IMR-90 (cell line): ENCODE data around the gene SIGLEC7. TPM values are rescaled to one million over a fixed set of nuclear protein-coding genes. Genes with fewer than 3 reads are reported as not detected.

ENCODE experiments used
- ATAC-seq: fragments of 200-7000 bp; cut with Tn5 transposase; 2 replicates; pipeline ENCODE4 v1.9.1; 2020; ENCODE audit warnings: low read depth, mild to moderate bottlenecking, moderate library complexity
- BruUV-seq: library from RNA; stranded (reverse); fragments of 400-500 nt; replicated peaks from 2 replicates; lab custom pipeline; 2021; lab: Mats Ljungman, UMichigan
- CTCF ChIA-PET: fragments of 300-600 bp; formaldehyde crosslinking; extraction: SDS; loops from one replicate; lab custom pipeline; 2021; ENCODE audit warnings: antibody characterized with exemption; lab: Yijun Ruan, JAX
- POLR2A ChIA-PET: fragments of 300-600 bp; sonication (Branson Sonifier 250); formaldehyde crosslinking; loops from one replicate; lab custom pipeline; 2022; ENCODE audit warnings: antibody characterized with exemption; ENCODE audit not compliant: unreplicated experiment; lab: Charles Lee
- DNase-seq: peaks from one replicate; pipeline ENCODE4 v3.0.0; 2013
- H2AFZ ChIP-seq: replicated peaks from 2 replicates; pipeline ENCODE3; 2013; ENCODE audit warnings: low read length, mild to moderate bottlenecking; ENCODE audit not compliant: poor library complexity
- H2AK5ac ChIP-seq: 2 replicates; pipeline ENCODE4 v1.6.1; 2013; ENCODE audit warnings: low read depth, low read length, inconsistent platforms
- H2AK9ac ChIP-seq: replicated peaks from 2 replicates; pipeline ENCODE3; 2013; ENCODE audit warnings: mild to moderate bottlenecking, low read depth, low read length, moderate library complexity; ENCODE audit not compliant: poor library complexity
- H2BK120ac ChIP-seq: 2 replicates; pipeline ENCODE4 v1.6.1; 2013; ENCODE audit warnings: low read depth, low read length, inconsistent platforms
- H2BK15ac ChIP-seq: 3 replicates; pipeline ENCODE4 v1.6.1; 2013; ENCODE audit warnings: low read depth, low read length, inconsistent platforms
- H2BK20ac ChIP-seq: 2 replicates; pipeline ENCODE4 v1.6.1; 2013; ENCODE audit warnings: low read depth, mild to moderate bottlenecking, inconsistent platforms, low read length, moderate library complexity
- H2BK5ac ChIP-seq: 2 replicates; pipeline ENCODE4 v1.6.1; 2013; ENCODE audit warnings: mild to moderate bottlenecking, low read depth, low read length, inconsistent platforms; ENCODE audit not compliant: poor library complexity, severe bottlenecking
- H3K14ac ChIP-seq: replicated peaks from 2 replicates; pipeline ENCODE4 v1.6.1; 2013; ENCODE audit warnings: low read depth, low read length, inconsistent platforms
- H3K18ac ChIP-seq: 2 replicates; pipeline ENCODE4 v1.6.1; 2013; ENCODE audit warnings: low read depth, low read length, control low read depth
- H3K23ac ChIP-seq: 2 replicates; pipeline ENCODE4 v1.6.1; 2013; ENCODE audit warnings: low read depth, low read length, inconsistent platforms
- H3K27ac ChIP-seq: 2 replicates; pipeline ENCODE4 v1.5.1; 2013; ENCODE audit warnings: mild to moderate bottlenecking, control low read depth, low read length; ENCODE audit not compliant: insufficient read depth
- H3K27me3 ChIP-seq: 2 replicates; pipeline ENCODE4 v1.6.1; 2013; ENCODE audit warnings: low read length; ENCODE audit not compliant: control insufficient read depth, insufficient read depth
- H3K36me3 ChIP-seq: 2 replicates; pipeline ENCODE4 v1.6.1; 2013; ENCODE audit warnings: low read length, mixed read lengths; ENCODE audit not compliant: control insufficient read depth, insufficient read depth
- H3K4ac ChIP-seq: 2 replicates; pipeline ENCODE4 v1.6.1; 2013; ENCODE audit warnings: low read depth, low read length, inconsistent platforms
- H3K4me1 ChIP-seq: 2 replicates; pipeline ENCODE4 v1.6.1; 2013; ENCODE audit warnings: low read length, mixed read lengths; ENCODE audit not compliant: control insufficient read depth, insufficient read depth
- H3K4me2 ChIP-seq: 2 replicates; pipeline ENCODE4 v1.6.1; 2013; ENCODE audit warnings: low read depth, mild to moderate bottlenecking, control low read depth, low read length, moderate library complexity
- H3K4me3 ChIP-seq: 2 replicates; pipeline ENCODE4 v1.5.1; 2013; ENCODE audit warnings: low read depth, mild to moderate bottlenecking, control low read depth, low read length, moderate library complexity; ENCODE audit not compliant: insufficient read depth
- H3K56ac ChIP-seq: 2 replicates; pipeline ENCODE4 v1.6.1; 2013; ENCODE audit warnings: low read length, inconsistent platforms; ENCODE audit not compliant: insufficient read depth; ENCODE audit errors: extremely low read depth
- H3K79me1 ChIP-seq, 2 experiments: 2 replicates each; pipeline ENCODE4 v1.6.1; 2013; ENCODE audit warnings: low read length in 2 of 2, inconsistent platforms in 1 of 2, low read depth in 1 of 2
- H3K9ac ChIP-seq: 2 replicates; pipeline ENCODE4 v1.6.1; 2013; ENCODE audit warnings: low read depth, low read length, control low read depth
- H3K9me1 ChIP-seq: 2 replicates; pipeline ENCODE4 v1.6.1; 2013; ENCODE audit warnings: low read length, inconsistent platforms; ENCODE audit not compliant: insufficient read depth
- H3K9me3 ChIP-seq: 2 replicates; pipeline ENCODE4 v1.6.1; 2013; ENCODE audit warnings: low read length; ENCODE audit not compliant: control insufficient read depth, insufficient read depth
- H4K20me1 ChIP-seq: 2 replicates; pipeline ENCODE4 v1.6.1; 2013; ENCODE audit warnings: low read length, inconsistent platforms; ENCODE audit not compliant: insufficient read depth
- H4K5ac ChIP-seq: 2 replicates; pipeline ENCODE4 v1.6.1; 2013; ENCODE audit warnings: mild to moderate bottlenecking, low read depth, low read length, control low read depth
- H4K8ac ChIP-seq, 2 experiments: 2 replicates each; pipeline ENCODE4 v1.6.1; 2013; ENCODE audit warnings: low read depth in 2 of 2, low read length in 2 of 2, control low read depth in 1 of 2, inconsistent platforms in 1 of 2
- H4K91ac ChIP-seq: 2 replicates; pipeline ENCODE4 v1.6.1; 2013; ENCODE audit warnings: low read depth, low read length, inconsistent platforms; ENCODE audit not compliant: insufficient read depth
- MAFK ChIP-seq: IDR thresholded peaks from 2 replicates; pipeline ENCODE4 v1.6.1; 2012; ENCODE audit warnings: low read depth, low read length, improper control_type of control experiment
- SMC3 ChIP-seq: fragments of 150-350 bp; IDR thresholded peaks from 2 replicates; pipeline ENCODE4 v1.6.1; 2016; ENCODE audit warnings: low read depth, mild to moderate bottlenecking, antibody characterized with exemption, low read length, moderate library complexity
- WGBS, 2 experiments: methylation state at CpG; one replicate each; pipeline versions ENCODE4 v1.1.5 to v1.1.7; 2013; ENCODE audit warnings: missing lambda C conversion rate in 2 of 2; ENCODE audit not compliant: insufficient read length in 1 of 2; ENCODE audit errors: extremely low coverage in 2 of 2; 5-methylcytosine and 5-hydroxymethylcytosine counted together
- dilution Hi-C: fragments of 300-500 bp; cut with HindIII; formaldehyde crosslinking; loops from one replicate; pipeline ENCODE4 v1.14.3; 2018; ENCODE audit warnings: low sequenced_read_pairs; ENCODE audit not compliant: unreplicated experiment
- in situ Hi-C: fragments of 300-500 bp; cut with MboI; formaldehyde crosslinking; loops from 3 replicates; pipeline ENCODE4 v1.14.3; 2019; ENCODE audit warnings: low sequenced_read_pairs, inconsistent platforms, mixed read lengths
- intact Hi-C: fragments of 100-400 bp; cut with micrococcal nuclease; formaldehyde crosslinking; loops from 2 replicates; pipeline ENCODE4 v1.10.0; 2022
- polyA plus RNA-seq, 3 experiments: library from polyadenylated mRNA; depleted of rRNA; stranded (reverse); fragments of >200 nt; gene quantifications; 2 replicates each; pipeline ENCODE4 v1.2.3, GENCODE V29; 2012; ENCODE audit warnings: low replicate concordance in 1 of 3
- total RNA-seq: library from RNA; depleted of rRNA; stranded (reverse); fragments of >200 nt; gene quantifications from 2 replicates; pipeline ENCODE4 v1.2.3, GENCODE V29; 2012

Gene SIGLEC7
- total and polyA plus RNA-seq, 2 of the 4 experiments (the other 2 are of a cell fraction) = not detected

DNA sequence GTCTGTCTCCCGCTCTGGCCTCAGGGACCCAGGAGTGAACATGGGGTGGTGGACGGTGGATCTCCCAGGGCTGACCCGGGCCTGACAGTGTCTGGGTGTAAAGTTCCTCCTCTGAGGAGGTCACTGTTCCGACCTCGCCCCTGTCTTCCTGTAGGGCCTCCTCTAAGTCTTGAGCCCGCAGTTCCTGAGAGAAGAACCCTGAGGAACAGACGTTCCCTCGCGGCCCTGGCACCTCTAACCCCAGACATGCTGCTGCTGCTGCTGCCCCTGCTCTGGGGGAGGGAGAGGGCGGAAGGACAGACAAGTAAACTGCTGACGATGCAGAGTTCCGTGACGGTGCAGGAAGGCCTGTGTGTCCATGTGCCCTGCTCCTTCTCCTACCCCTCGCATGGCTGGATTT, 17.4 kb upstream of the SIGLEC7 start, which contains the start of gene SIGLEC9:
Gene SIGLEC9, plus strand, starts transcription at position 178 of the 400 bp plus-strand sequence. Its CDS starts 69 bp downstream, at position 247.
- Histone ChIP-seq H3K4ac (no peak within 1 kb of the TSS), H4K91ac (no peak within 1 kb of the TSS), H2BK120ac (no peak within 1 kb of the TSS), H3K4me2 (no peak within 1 kb of the TSS), H3K4me1 (0 out of 2 replicates have a peak, but pooled peaks cover 2% of the 10 kb centered on the region), H2BK20ac (no peak within 1 kb of the TSS), H4K8ac (no peak within 1 kb of the TSS), H2AFZ (peak within 1 kb of the TSS; percentile 41), H2BK15ac (no peak within 1 kb of the TSS), H2AK5ac (no peak within 1 kb of the TSS), H3K36me3 (no peaks in the 10 kb centered on the region), H3K14ac (no peak within 1 kb of the TSS), H3K18ac (no peak within 1 kb of the TSS), H3K9ac (no peak within 1 kb of the TSS), H4K20me1 (no peaks in the 10 kb centered on the region), H3K4me3 (no peak within 1 kb of the TSS), H3K23ac (no peak within 1 kb of the TSS), H2BK5ac (no peak within 1 kb of the TSS), H2AK9ac (no peak within 1 kb of the TSS), H4K5ac (no peak within 1 kb of the TSS), H3K27ac (no peak within 1 kb of the TSS), H3K9me3 (no peaks in the 10 kb centered on the region), H3K79me1 (no peaks in the 10 kb centered on the region), H3K27me3 (no peaks in the 10 kb centered on the region), H3K9me1 (peaks cover 4% of the 10 kb centered on the region; the same call in 1 of the 2 replicates), H3K56ac (no peak within 1 kb of the TSS)
- intact Hi-C loops (no loop called here), dilution Hi-C loops (no loop called here), in situ Hi-C loops (no loop called here)
- ChIA-PET POLR2A (no interaction called here), CTCF (no interaction called here)
- DNase-seq (no peak), ATAC-seq (no peak)
- TF ChIP-seq MAFK = peak; percentile 66
- TF ChIP-seq SMC3 = no peak
- WGBS, 2 experiments = no CpG with 5 or more reads among the region's 14 CpGs
- no TSS peak for BruUV-seq
